ENCODE measurements around the gene LRRC27.

LRRC27 gene

DNA sequence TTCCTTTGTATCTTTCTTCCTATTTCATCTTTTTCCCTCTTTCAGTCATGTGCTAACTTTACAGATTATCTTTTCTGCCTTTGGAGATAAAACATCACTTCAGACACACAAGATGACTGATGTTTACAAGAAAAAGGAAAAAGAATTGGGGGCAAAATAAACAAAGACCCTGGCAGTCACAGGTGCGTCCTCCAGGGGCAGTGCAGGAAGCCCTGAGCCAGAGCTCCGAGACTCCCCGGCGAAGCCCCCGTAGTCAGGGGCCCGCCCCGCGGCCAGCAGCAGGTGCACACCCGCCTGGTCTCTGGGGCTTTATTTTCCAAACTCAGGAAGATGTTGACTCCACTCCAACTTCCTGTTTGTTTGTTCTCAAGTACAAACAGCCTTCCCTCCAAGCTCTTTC, 34.5 kb upstream of the LRRC27 start:
- ATAC-seq = no peak
- TF ChIP-seq ESRRG (CRISPR knock-in tag; IDR thresholded peaks at IDR 0.05) (no peak), CSDC2 (CRISPR knock-in tag; IDR thresholded peaks at IDR 0.05) (no peak), ISL1 (CRISPR knock-in tag; IDR thresholded peaks at IDR 0.05) (no peak), RARB (CRISPR knock-in tag; IDR thresholded peaks at IDR 0.05) (no peak), ARNTL (CRISPR knock-in tag; IDR thresholded peaks at IDR 0.05; ENCODE audit: borderline replicate concordance, low read depth) (no peak), PPARA (CRISPR knock-in tag; IDR thresholded peaks at IDR 0.05; ENCODE audit: borderline replicate concordance) (no peak), ZNF70 (CRISPR knock-in tag; IDR thresholded peaks at IDR 0.05) (no peak)
- TF ChIP-seq, protein P1, sequence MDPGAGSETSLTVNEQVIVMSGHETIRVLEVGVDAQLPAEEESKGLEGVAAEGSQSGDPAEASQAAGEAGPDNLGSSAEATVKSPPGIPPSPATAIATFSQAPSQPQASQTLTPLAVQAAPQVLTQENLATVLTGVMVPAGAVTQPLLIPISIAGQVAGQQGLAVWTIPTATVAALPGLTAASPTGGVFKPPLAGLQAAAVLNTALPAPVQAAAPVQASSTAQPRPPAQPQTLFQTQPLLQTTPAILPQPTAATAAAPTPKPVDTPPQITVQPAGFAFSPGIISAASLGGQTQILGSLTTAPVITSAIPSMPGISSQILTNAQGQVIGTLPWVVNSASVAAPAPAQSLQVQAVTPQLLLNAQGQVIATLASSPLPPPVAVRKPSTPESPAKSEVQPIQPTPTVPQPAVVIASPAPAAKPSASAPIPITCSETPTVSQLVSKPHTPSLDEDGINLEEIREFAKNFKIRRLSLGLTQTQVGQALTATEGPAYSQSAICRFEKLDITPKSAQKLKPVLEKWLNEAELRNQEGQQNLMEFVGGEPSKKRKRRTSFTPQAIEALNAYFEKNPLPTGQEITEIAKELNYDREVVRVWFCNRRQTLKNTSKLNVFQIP (CRISPR knock-in tag; IDR thresholded peaks at IDR 0.05; ENCODE audit: borderline replicate concordance, low read depth) = no peak

- ATAC-seq = no peak
- TF ChIP-seq ZFP3 (CRISPR knock-in tag; IDR thresholded peaks at IDR 0.05) = no peak
- no peak for TF ChIP-seq ESRRG (CRISPR knock-in tag; IDR thresholded peaks at IDR 0.05)
Measured at GRCh38 chr10:132298038-132298881, 33.7 kb upstream of the LRRC27 start.

- TF ChIP-seq TOX (CRISPR knock-in tag; IDR thresholded peaks at IDR 0.05; ENCODE audit: borderline replicate concordance) = no peak
- TF ChIP-seq, protein P2, sequence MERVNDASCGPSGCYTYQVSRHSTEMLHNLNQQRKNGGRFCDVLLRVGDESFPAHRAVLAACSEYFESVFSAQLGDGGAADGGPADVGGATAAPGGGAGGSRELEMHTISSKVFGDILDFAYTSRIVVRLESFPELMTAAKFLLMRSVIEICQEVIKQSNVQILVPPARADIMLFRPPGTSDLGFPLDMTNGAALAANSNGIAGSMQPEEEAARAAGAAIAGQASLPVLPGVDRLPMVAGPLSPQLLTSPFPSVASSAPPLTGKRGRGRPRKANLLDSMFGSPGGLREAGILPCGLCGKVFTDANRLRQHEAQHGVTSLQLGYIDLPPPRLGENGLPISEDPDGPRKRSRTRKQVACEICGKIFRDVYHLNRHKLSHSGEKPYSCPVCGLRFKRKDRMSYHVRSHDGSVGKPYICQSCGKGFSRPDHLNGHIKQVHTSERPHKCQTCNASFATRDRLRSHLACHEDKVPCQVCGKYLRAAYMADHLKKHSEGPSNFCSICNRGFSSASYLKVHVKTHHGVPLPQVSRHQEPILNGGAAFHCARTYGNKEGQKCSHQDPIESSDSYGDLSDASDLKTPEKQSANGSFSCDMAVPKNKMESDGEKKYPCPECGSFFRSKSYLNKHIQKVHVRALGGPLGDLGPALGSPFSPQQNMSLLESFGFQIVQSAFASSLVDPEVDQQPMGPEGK (CRISPR knock-in tag; IDR thresholded peaks at IDR 0.05; ENCODE audit: borderline replicate concordance) = no peak
- TF ChIP-seq ZNF8 (CRISPR knock-in tag; IDR thresholded peaks at IDR 0.05) = no peak
- TF ChIP-seq ESRRG (CRISPR knock-in tag; IDR thresholded peaks at IDR 0.05) = no peak
- no peak for TF ChIP-seq ARNTL (CRISPR knock-in tag; IDR thresholded peaks at IDR 0.05; ENCODE audit: borderline replicate concordance, low read depth)
- no peak for TF ChIP-seq ZFP30 (CRISPR knock-in tag; IDR thresholded peaks at IDR 0.05)
- TF ChIP-seq, protein P3, sequence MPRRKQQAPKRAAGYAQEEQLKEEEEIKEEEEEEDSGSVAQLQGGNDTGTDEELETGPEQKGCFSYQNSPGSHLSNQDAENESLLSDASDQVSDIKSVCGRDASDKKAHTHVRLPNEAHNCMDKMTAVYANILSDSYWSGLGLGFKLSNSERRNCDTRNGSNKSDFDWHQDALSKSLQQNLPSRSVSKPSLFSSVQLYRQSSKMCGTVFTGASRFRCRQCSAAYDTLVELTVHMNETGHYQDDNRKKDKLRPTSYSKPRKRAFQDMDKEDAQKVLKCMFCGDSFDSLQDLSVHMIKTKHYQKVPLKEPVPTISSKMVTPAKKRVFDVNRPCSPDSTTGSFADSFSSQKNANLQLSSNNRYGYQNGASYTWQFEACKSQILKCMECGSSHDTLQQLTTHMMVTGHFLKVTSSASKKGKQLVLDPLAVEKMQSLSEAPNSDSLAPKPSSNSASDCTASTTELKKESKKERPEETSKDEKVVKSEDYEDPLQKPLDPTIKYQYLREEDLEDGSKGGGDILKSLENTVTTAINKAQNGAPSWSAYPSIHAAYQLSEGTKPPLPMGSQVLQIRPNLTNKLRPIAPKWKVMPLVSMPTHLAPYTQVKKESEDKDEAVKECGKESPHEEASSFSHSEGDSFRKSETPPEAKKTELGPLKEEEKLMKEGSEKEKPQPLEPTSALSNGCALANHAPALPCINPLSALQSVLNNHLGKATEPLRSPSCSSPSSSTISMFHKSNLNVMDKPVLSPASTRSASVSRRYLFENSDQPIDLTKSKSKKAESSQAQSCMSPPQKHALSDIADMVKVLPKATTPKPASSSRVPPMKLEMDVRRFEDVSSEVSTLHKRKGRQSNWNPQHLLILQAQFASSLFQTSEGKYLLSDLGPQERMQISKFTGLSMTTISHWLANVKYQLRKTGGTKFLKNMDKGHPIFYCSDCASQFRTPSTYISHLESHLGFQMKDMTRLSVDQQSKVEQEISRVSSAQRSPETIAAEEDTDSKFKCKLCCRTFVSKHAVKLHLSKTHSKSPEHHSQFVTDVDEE (CRISPR knock-in tag; IDR thresholded peaks at IDR 0.05) = no peak
- ATAC-seq = no peak
Measured at GRCh38 chr10:132299371-132300336, 32.3 kb upstream of the LRRC27 start.

DNA sequence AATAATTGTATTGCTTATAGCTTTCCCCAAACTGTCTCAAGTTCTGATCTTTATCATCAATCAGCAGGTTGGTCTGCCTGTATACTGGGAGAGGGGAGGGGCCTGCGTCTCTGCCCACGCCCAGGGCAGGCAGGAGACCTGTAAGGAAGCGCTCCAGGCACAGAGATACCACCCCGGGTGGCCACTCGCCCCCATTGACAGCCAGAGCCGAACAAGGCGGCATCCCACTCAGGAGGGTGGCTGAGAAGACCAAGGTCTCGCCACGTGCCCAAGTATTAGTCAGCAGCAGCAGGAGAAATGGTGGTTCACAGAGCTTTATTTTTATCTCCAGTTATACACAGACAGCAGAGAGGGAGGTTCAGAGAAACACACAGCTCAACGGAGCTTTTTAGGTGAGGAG, 31.4 kb upstream of the LRRC27 start:
- no peak for TF ChIP-seq ESRRG (CRISPR knock-in tag; IDR thresholded peaks at IDR 0.05)
- no peak for ATAC-seq

- ATAC-seq = no peak
- TF ChIP-seq TOX (CRISPR knock-in tag; IDR thresholded peaks at IDR 0.05; ENCODE audit: borderline replicate concordance) = no peak
- TF ChIP-seq, protein P1 (CRISPR knock-in tag; IDR thresholded peaks at IDR 0.05; ENCODE audit: borderline replicate concordance, low read depth) = no peak
- TF ChIP-seq ARNTL (CRISPR knock-in tag; IDR thresholded peaks at IDR 0.05; ENCODE audit: borderline replicate concordance, low read depth) = no peak
- TF ChIP-seq ZC3H10 (CRISPR knock-in tag; IDR thresholded peaks at IDR 0.05) = no peak
- no peak for TF ChIP-seq GLIS3 (CRISPR knock-in tag; IDR thresholded peaks at IDR 0.05)
- TF ChIP-seq ZNF8 (CRISPR knock-in tag; IDR thresholded peaks at IDR 0.05) = no peak
- no peak for TF ChIP-seq RARB (CRISPR knock-in tag; IDR thresholded peaks at IDR 0.05)
- TF ChIP-seq, protein P4, sequence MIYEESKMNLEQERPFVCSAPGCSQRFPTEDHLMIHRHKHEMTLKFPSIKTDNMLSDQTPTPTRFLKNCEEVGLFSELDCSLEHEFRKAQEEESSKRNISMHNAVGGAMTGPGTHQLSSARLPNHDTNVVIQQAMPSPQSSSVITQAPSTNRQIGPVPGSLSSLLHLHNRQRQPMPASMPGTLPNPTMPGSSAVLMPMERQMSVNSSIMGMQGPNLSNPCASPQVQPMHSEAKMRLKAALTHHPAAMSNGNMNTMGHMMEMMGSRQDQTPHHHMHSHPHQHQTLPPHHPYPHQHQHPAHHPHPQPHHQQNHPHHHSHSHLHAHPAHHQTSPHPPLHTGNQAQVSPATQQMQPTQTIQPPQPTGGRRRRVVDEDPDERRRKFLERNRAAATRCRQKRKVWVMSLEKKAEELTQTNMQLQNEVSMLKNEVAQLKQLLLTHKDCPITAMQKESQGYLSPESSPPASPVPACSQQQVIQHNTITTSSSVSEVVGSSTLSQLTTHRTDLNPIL (CRISPR knock-in tag; IDR thresholded peaks at IDR 0.05; ENCODE audit: low read depth) = no peak
- TF ChIP-seq ZFP30 (CRISPR knock-in tag; IDR thresholded peaks at IDR 0.05) = no peak
Measured at GRCh38 chr10:132301371-132302330, 30.3 kb upstream of the LRRC27 start.
